ENCODE measurements around the gene CPN2.

The CPN2 gene

DNA sequence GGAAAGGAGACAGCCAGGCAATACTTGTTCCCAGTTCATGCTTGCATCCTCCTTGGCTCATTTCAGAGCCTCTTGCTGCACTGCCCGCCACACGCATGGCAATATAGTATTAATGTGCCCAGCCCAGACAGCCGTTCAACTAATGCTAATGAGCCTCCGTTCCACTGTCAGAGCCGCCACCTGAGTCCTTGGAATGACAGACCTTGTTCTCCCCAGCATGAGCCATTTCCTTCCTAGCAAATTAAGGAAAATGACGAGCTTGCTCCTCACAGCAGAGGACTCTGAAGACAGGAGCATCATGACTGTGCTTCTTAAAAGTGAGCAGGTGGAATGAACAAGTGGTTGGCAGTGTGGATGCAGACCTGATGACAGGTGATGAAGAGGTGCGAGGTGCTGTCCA lies 29.2 kb upstream of the CPN2 start:
- DNase-seq (ENCODE audit: low read depth in 3 of 3): no peak

DNA sequence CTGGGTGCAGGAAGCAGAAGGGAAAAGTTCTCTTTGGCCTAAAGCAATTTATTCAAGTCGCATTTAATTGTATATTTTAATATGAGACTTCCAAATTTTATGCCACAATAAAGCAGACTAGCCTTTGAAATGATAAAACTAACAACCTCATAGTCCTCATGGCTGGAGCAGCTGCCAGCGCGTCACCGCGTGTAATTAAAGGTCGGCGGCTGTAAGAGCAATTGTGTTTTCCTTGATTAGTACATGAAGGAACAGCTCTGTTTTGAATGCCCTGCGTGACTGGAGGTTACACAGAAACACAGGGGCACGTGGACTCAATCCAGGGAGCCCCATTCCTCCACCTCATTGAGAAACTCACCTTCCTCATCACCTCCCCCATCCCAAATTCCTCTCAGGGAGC lies 28.5 kb upstream of the CPN2 start:
- DNase-seq (ENCODE audit: low read depth in 3 of 3): no peak

DNA sequence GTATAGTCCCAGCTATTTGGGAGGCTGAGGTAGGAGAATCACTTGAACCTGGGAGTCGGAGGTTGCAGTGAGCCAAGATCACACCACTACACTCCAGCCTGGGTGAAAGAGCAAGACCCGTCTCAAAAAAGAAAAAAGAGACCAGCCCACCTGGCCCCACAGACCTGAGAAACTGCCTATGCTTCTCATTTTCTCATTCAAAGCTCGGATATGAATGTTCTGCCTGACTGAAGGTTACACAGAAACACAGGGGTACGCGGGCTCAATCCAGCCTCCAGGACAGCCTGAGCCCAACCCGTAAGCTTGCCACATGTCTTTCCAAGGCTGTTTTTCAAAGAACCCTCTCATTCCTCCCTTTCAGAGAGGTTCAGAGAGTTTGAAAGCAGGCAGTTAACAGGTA lies 28.1 kb upstream of the CPN2 start:
- DNase-seq (ENCODE audit: low read depth in 3 of 3): no peak

DNA sequence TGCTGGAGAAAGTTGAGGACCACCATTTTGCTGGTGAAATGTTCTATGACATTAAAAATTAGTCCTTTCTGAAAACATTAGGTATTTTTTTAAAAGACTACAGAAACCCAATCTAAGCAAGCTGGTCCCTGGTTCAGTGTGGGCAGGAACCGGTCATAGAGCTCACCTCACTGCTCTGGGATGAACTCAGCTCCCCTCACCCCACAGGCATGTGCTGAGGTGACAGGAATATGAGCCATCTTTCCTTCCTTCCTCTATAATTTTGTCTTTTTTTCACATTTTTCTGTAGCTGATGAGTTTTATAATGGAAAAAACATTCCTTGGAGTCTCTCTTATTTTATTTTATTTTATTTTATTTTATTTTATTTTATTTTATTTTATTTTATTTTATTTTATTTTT lies 26.6 kb upstream of the CPN2 start:
- no peak for DNase-seq (ENCODE audit: low read depth in 3 of 3)

DNA sequence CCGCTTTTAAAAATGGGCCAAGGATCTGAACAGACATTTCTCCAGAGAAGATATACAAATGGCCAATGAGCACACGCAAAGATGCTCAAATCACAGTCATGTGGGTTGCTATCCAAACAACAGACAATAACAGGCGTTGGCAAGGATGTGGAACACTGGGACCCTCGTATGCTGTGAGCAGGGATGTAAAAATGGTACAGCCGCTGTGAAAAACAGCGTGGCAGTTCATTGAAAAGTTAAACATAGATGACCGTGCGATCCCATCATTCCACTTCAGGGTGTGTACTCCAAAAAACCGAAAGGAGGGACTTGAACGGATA lies 25.1 kb upstream of the CPN2 start:
- DNase-seq (ENCODE audit: low read depth in 3 of 3): no peak

DNA sequence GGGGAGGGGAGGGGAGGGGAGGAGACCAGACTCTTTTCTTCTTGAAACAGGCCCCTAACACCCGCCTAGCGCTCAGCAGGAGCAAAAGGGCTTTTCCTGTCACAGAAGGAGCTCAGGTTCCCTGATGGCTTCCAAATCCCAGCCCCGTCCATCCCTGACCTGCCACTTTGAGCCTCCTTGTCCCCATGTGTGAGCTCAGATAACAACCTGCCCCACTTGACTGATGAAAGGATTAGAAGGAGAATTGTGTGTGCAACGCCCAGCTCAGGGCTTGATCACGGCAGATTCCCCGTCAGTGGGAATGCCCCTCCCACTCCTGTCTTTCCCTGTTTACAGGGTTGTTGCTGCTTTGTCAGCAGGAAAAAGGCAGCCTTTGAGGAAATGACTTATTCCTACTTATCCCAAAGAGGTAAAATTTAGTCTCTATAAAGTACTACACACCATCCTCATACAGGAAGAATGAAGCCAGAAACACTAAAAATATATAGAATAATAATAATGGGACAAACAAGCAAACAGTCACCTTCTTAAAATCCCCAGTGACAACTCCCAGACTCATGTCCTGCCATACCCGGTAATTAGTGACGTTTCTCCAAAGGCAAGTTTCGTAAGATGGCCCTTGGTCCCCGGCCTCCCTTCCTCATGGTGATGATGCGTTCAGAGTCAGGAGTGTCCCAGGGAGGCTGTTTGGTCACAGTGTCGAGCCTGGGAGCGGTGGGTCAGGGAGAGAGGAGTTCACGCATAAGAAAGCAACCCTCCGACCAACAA lies 24.5 kb upstream of the CPN2 start:
- no peak for DNase-seq (ENCODE audit: low read depth in 3 of 3)

DNA sequence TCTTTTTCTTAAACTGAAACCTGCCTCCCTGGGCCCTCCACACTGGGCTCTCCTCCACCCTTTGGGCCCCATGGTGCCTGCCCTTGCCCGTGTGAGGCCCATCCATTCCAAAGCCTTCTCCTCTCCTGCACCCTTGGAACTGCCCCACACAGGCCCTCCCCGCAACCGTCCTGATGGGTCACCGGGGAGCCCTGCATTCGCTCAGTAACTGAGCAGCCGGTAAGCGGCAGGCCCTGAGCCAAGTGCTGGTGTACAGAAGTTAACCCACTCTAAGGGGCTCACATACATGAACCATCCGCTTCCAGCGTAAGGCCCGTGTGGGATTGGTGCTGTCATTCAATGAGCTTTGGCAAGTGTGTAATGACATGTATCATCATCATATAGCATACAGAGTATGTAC lies 23.8 kb upstream of the CPN2 start:
- DNase-seq (ENCODE audit: low read depth in 3 of 3): no peak

DNA sequence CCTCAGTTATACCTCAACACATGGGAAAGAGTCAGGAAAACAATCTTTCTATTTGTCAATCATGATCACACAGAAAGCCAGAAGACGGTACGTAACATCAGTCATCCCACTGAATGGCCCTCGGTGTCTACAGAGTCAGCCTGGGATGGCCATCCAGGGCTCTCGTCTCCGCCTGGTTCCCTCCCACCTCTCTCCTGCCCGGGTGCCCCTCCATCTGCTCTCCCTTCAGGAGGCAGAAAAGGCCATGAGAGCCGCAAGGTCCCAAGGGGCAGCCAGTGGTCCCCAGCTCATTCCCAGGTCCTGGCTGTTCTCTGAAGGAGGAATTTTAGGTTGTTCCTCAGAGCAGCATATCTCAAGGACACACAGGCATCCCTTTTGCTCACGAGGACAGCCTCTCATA lies 22.8 kb upstream of the CPN2 start:
- no peak for DNase-seq (ENCODE audit: low read depth in 3 of 3)

DNA sequence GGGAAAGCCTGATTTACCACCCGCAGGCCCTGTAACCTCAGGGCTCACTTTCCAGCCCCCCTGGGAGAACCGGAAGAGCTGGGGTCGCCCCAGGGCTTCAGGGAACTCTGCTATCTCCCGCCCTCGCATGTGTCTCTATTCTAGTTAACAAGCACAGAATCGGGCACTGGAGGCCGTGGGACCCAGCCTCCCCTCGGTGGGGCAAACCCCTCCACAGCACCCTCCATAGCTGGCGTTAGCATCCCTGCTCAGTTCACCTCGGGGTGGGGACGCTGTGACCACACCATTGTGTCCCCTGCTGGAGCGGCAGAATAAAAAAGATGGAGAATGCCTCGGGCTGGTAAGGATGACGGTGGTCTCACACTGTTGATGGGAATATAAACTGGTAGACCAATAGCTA lies 21.9 kb upstream of the CPN2 start:
- DNase-seq (ENCODE audit: low read depth in 3 of 3): no peak

DNA sequence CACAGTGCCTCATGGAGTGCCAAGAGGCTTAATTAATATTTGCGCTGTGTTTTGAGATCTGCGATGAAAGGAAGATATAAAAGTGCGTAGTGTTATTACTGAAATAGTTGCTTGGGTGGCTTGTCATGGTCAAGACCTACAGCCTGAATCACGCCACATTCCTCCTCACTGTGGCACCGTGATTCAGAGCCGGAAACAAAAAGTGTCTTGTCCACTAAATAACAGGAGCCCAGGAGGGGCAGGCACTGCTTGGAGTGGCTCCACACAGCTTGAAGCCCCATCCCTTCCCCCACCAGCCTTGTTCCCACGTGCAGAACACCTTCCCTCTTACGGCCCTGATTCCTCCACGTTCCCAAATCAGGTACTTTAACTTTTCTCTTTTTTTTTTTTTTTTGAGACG lies 19.6 kb upstream of the CPN2 start:
- DNase-seq (ENCODE audit: low read depth in 3 of 3): no peak

DNA sequence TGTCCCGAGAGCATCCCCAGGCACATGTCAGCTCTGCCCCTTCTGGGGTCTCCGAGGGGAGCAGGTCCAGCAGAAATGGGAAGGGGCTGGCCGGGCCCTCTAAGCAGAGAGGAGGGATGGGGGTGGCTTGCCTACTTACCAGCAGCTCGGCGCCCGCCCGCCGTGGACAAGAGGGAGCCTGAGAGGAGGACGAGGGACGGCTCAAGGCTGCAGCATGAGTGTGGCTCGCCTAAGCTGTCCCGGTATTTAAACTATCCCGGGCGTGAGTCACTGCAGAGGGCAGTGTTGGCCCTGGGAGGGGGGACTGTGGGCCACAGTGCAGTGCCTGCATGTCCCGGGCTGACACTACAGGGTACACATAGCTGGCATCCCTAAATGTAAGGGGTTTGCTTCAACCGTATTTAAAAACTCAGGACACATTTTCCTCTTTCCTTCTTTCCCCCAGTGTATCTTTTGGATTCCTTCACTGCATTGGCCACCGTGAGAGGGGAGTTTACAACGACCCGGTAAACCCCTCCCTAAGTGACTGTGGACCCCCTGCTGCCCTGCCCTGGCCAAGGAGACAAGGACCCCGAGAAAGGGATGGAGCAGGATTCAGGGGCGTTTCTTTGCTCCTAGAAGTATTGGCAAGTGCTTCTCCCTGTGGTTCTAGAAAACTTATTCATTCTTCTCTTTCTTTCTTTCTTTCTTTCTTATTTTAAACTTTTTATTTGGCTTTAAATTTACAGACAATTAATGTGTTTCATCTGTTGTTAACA lies 18.6 kb upstream of the CPN2 start, which contains the start of gene LRRC15:
LRRC15 (minus strand) TSS at position 222 of the 758 bp plus-strand sequence. CDS start 8,700 bp downstream, outside the sequence.
- no peak for DNase-seq (ENCODE audit: low read depth in 3 of 3)

DNA sequence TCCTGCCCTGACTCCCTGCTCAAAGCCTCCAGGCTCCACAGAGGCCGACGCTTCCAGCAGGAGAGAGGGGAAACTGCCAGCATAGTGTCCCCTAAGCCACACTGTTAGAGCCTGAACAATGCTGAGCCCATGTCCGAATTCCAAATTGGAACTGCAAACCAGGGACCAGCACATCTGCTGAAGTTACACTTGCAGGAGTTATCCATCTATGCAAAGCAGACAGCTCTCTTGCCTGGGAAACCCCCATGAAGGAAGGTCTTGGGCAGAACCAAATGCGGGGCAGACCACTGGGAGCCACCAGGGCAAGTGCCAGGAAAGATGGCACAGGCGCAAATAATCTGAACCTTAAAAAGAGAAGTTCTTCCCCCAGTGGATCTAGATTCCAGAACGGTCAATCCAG lies 17.8 kb upstream of the CPN2 start:
- DNase-seq (ENCODE audit: low read depth in 3 of 3): no peak

DNA sequence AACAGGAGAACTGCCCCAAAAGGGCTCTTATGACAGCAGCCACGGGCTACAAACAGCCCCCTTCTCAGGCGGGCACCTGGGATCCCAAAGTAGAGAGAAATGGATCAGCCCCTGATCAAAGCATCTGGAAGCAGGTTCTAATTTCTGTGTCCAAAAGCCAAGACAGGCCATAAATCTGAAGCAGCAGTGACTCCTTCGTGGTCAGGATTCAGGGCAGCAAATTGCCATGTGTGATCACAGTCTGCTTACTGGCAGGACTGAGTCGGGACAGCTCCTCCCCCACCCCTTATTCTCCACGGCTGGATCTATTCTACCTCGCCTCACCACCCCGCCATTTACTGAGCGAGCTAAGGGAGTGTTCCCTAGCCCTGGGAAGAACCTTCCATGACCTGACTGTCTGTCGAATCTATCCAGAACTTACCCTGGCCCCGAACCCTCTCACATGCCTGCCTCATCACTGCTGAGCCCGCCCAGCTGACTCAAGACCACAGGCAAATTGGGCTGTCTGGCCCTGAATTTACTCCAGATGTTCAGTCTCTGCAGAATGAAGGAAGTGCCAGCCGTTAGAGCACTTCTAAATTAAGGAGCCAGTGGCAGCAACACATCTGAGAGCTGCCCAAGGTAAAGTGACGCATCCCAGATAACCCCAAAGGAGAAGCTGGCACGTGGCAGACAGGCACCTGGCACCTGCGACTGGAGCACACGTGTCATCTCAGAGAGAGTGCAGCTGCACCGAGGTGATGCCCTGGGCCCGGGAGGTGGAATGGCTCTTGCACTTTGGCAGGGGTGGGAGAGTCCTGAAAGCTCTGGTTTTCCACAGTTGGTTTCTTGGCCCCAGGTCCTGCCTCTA lies 17.1 kb upstream of the CPN2 start:
- DNase-seq (ENCODE audit: low read depth in 3 of 3): no peak

DNA sequence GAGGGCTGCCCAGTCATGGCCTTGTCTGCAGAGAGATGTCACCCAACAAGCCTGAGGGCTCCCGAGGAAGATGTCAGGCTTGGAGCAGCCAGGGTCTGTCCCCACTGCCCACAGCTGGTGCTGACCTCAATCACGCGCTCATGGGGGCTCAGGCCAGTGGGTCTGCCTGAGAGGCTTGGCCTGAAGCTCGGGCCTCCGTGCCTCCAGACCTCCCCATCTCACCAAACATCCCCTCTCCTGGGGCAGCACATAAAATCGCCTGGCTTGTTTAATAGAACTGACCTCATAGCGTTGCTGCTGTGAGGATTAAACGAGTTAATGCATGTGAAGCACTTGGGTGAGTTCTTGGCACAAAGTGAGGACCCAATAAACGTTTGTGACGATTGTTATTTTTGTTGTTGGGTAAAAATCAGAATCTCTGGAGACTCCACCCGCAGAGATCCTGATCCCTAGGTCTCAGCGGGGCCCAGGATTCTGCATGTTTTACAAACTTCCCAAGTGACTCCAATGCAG lies 14.9 kb upstream of the CPN2 start:
- DNase-seq (ENCODE audit: low read depth in 3 of 3): no peak

DNA sequence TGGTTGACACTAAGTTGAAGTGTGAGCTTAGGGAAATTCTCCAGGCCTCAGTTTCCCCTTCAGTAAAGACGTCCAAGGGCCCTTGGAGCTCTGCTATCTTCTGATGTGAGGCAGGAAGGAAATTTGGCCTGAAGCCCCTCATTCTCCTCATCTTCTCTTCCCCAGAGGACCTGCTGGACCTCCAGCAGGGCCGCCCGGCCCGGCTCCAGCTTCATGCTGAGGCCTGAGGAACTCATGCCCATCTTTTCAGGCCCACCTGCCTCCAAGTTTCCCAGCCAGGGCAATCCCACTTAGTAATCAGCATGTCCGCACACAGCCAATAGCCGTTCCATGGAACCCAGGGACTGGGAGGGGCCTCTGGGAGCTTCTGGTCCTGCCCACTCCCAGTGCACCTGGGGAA lies 14.4 kb upstream of the CPN2 start:
- DNase-seq (ENCODE audit: low read depth in 3 of 3): no peak

DNA sequence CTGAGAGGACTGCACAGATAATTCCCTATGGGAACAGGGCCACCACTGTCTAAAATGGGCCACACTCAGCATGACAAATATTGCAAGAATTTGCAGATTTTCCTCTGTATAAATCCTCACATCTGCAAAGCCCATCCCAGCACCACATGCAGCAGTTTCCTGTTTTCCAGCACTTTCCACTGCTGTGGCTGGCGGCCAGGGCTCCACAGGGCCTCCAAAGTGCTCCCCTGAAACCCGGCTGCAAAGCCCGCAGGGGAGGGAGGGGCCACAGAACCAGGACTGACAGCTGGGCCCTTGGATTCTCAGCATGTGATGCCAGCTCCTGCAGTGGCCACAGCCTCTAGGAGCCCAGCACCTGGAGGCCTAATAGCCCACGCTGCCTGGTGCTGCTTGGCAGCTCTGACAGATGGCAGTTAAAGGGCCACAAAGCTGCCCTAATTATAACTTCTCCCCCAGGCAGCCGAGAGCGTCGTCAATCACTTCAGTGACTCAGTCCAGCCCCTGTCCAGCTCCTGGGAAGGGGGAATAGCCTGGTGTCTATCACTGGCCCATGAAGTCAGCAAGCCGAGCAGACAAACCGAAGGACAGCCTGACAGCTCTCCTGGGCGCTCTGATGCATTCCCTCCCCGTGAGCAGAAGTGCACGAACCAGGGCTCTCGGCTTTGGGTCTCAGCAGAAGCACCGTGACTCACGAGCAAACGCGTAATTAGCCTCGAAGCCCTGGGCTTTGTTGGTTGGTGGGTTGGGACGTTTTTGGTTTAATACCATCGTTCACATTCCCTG lies 13.7 kb upstream of the CPN2 start:
- no peak for DNase-seq (ENCODE audit: low read depth in 3 of 3)

DNA sequence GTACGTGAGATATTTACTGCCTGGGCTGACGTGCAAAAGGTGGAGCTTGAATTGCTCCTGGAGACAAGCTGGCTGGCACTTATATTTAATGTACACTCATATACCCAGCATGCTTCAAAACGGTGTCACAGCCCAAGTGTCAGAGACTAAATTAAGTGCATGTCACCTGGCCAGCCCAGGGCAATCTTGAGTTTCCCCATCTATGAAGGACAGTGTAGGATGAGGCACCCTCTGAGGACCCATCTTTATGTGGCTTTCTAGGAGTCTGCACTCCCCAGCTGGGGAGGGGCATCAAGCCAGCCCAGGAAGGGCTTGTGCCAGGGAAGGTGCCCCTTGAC lies 13.2 kb upstream of the CPN2 start:
- no peak for DNase-seq (ENCODE audit: low read depth in 3 of 3)

DNA sequence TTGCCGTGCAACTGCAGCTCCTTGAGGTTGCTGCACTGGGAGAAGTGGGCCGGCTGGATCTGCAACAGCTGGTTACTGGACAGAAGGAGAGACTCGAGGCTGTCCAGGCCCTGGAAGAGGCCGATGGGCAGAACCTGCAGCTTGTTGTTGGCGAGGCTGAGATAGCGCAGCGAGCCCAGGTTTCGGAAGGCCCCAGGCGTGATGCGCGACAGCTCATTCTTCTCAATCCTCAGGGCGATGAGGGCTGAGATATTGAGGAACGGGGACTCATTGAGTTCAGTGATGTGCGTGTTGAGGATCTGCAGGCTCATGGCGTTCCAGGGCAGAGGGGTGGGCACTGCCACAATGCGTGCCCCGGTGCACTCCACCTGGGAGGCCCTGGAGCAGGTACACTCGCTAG lies 9.4 kb upstream of the CPN2 start:
- DNase-seq (ENCODE audit: low read depth in 3 of 3): no peak

DNA sequence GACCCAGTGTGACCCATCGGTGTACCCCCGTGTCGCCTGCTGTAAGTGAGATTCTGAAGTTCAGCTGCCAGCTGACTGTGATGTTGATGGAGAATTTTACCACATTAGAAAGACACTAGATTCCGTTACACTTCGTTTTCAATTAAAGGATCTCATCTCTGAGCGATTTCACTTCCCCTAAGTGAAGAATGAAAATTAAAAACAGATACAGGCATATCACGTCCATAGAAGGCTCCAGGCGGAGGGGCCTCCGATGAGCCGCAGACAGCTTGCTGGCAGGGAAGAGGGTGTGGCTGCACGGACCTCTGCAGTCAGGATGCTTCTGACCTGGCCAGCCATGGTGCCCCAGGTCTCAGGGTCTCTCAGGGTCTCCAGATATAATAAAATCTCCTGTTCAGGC lies 6.6 kb upstream of the CPN2 start:
- DNase-seq (ENCODE audit: low read depth in 3 of 3): no peak

DNA sequence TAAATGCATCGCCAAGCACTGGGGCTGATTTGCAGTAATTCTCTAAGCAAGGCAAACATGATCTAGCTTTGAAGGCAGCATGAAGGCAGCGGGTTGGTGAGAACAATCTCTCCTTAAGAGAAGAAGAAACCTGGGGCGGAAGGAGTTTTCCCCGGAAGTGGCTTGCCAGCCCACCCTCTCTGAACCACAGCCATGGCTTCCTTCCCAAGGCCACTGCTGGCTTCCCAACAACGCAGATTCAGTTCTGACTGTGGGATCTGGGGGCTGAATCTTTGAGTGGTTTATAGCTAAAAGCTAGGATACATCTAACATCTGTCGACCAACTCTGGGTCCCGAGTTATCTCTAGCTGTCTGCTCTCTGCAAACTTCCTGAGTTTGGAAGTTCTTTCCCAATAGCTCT lies 4.3 kb upstream of the CPN2 start:
- DNase-seq (ENCODE audit: low read depth in 3 of 3): no peak

DNA sequence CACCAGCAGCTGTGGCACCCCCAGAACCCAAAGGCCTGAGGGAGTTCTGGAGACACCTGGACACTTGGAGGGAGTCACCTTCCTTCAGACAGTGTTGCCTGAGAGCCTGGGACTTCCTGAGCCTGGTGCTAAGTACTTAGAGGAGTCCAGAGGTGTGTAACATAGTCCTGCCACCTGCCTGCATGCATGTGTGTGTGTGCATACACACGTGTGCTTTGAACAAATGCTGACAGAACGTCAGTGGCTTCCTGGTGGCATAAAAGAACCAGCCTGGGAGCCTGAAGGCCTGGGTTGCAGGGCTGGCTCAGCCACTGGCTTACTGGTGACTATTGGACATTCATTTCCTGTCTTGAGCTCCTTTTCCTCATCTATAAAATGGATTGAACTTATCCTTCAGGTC lies 3.2 kb upstream of the CPN2 start:
- DNase-seq (ENCODE audit: low read depth in 3 of 3): no peak
